GM18868 (cell line): ENCODE results near the gene STX2.
"Not testable (repeated sequence)": the region's sequence is repeated elsewhere in the genome, so short reads cannot be mapped to it uniquely, and the experiment has no call there.

Experiments used
- ATAC-seq: cut with Tn5 transposase; IDR thresholded peaks from one replicate; pipeline ENCODE4 v1.9.1; 2021; ENCODE audit warnings: mild to moderate bottlenecking, moderate library complexity; ENCODE audit not compliant: unreplicated experiment

STX2 gene

GRCh38 chr12:130803702-130804101 lies 35.3 kb downstream of the STX2 start:
- ATAC-seq: no peak

GRCh38 chr12:130800312-130800711 lies 38.7 kb downstream of the STX2 start:
- peak; percentile 89 for ATAC-seq

GRCh38 chr12:130799051-130799450 lies 40.0 kb downstream of the STX2 start:
- no peak for ATAC-seq

GRCh38 chr12:130796985-130797686 lies 41.9 kb downstream of the STX2 start:
- no peak for ATAC-seq

GRCh38 chr12:130795906-130796305 lies 43.1 kb downstream of the STX2 start:
- ATAC-seq: no peak

- ATAC-seq: no peak
These were observed 45.5 kb downstream of the STX2 start for GRCh38 chr12:130793554-130793849.

- ATAC-seq: no peak
These were observed 46.1 kb downstream of the STX2 start for GRCh38 chr12:130792821-130793553.

- ATAC-seq: no peak
These were observed 47.4 kb downstream of the STX2 start for GRCh38 chr12:130791629-130792028.

- ATAC-seq: no peak
These were observed 50.5 kb downstream of the STX2 start for GRCh38 chr12:130788515-130788914.

GRCh38 chr12:130787445-130788410 lies 51.3 kb downstream of the STX2 start:
- no peak for ATAC-seq

- ATAC-seq: no peak
These were observed 52.0 kb downstream of the STX2 start for GRCh38 chr12:130787041-130787440.

- ATAC-seq: no peak
These were observed 55.8 kb downstream of the STX2 start for GRCh38 chr12:130783110-130783715.

- not testable (repeated sequence) for ATAC-seq
These were observed 56.8 kb downstream of the STX2 start for GRCh38 chr12:130782245-130782644.

GRCh38 chr12:130780880-130781575 lies 58.0 kb downstream of the STX2 start:
- no peak for ATAC-seq

- ATAC-seq: no peak
These were observed 58.7 kb downstream of the STX2 start for GRCh38 chr12:130780325-130780724.

GRCh38 chr12:130778776-130779175 lies 60.3 kb downstream of the STX2 start:
- ATAC-seq: no peak

- no peak for ATAC-seq
These were observed 62.2 kb downstream of the STX2 start for GRCh38 chr12:130776857-130777339.

GRCh38 chr12:130775953-130776856 lies 62.8 kb downstream of the STX2 start:
- ATAC-seq: peak; percentile 78

- ATAC-seq: no peak
These were observed 68.5 kb downstream of the STX2 start for GRCh38 chr12:130770413-130771028.
